Measurements from ENCODE around the gene MAP2.

GRCh38 chr2:209523867-209524266 is 100.0 kb downstream of the MAP2 start:
- no peak for TF ChIP-seq CTCF (IDR thresholded peaks at IDR 0.05)
- no peak for TF ChIP-seq EP300 (IDR thresholded peaks at IDR 0.05)

Measured in ovary (tissue), 3 donors.